ENCODE results near the gene SLC26A2.

DNA sequence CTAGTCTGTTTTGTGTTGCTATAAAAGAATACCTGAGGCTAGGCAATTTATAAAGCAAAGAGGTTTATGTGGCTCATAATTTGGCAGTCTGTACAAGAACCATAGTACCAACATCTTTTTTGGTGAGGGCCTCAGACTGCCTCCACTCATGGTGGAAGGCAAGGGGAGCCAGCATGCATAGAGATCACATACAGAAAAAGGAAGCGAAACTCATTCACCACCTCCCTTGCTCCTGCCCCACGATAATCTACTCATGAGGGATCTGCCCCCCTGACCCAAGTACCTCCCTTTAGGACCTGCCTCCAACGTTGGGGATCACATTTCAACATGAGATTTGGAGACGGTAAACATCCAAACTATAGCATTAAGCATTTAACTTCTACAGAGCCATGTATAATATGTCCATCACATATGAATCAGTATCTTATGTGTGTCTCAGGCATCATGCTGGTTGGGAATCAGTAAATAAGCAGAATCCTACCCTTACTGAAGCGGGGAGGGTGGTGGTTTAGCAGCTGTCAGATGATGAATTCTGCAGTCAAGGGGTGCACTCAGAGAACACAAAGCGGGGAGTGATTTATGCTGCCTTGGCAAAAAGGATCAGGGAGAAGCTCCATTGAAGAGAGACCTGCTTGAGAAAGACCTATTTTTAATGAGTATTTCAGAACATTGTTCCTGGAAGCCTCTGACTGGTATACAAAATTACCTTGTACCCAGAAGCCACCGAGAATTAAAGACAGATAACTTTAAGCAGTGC lies 74.8 kb downstream of the SLC26A2 start:
- TF ChIP-seq, protein P1, sequence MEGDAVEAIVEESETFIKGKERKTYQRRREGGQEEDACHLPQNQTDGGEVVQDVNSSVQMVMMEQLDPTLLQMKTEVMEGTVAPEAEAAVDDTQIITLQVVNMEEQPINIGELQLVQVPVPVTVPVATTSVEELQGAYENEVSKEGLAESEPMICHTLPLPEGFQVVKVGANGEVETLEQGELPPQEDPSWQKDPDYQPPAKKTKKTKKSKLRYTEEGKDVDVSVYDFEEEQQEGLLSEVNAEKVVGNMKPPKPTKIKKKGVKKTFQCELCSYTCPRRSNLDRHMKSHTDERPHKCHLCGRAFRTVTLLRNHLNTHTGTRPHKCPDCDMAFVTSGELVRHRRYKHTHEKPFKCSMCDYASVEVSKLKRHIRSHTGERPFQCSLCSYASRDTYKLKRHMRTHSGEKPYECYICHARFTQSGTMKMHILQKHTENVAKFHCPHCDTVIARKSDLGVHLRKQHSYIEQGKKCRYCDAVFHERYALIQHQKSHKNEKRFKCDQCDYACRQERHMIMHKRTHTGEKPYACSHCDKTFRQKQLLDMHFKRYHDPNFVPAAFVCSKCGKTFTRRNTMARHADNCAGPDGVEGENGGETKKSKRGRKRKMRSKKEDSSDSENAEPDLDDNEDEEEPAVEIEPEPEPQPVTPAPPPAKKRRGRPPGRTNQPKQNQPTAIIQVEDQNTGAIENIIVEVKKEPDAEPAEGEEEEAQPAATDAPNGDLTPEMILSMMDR (IDR thresholded peaks at IDR 0.05; ENCODE audit: low read depth, low read length, missing input control), result no peak
- TF ChIP-seq YY1 (IDR thresholded peaks at IDR 0.05) (no peak), SP1 (IDR thresholded peaks at IDR 0.05) (no peak), GABPA (IDR thresholded peaks at IDR 0.05 in 1 of 2, conservative IDR thresholded peaks at IDR 0.05 in 1 of 2) (no peak), TAF1 (conservative IDR thresholded peaks at IDR 0.05) (no peak), NR2F2 (IDR thresholded peaks at IDR 0.05) (no peak)
- TF ChIP-seq, protein P2, sequence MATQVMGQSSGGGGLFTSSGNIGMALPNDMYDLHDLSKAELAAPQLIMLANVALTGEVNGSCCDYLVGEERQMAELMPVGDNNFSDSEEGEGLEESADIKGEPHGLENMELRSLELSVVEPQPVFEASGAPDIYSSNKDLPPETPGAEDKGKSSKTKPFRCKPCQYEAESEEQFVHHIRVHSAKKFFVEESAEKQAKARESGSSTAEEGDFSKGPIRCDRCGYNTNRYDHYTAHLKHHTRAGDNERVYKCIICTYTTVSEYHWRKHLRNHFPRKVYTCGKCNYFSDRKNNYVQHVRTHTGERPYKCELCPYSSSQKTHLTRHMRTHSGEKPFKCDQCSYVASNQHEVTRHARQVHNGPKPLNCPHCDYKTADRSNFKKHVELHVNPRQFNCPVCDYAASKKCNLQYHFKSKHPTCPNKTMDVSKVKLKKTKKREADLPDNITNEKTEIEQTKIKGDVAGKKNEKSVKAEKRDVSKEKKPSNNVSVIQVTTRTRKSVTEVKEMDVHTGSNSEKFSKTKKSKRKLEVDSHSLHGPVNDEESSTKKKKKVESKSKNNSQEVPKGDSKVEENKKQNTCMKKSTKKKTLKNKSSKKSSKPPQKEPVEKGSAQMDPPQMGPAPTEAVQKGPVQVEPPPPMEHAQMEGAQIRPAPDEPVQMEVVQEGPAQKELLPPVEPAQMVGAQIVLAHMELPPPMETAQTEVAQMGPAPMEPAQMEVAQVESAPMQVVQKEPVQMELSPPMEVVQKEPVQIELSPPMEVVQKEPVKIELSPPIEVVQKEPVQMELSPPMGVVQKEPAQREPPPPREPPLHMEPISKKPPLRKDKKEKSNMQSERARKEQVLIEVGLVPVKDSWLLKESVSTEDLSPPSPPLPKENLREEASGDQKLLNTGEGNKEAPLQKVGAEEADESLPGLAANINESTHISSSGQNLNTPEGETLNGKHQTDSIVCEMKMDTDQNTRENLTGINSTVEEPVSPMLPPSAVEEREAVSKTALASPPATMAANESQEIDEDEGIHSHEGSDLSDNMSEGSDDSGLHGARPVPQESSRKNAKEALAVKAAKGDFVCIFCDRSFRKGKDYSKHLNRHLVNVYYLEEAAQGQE (IDR thresholded peaks at IDR 0.05), result no peak
- TF ChIP-seq, protein P3, sequence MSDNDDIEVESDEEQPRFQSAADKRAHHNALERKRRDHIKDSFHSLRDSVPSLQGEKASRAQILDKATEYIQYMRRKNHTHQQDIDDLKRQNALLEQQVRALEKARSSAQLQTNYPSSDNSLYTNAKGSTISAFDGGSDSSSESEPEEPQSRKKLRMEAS (IDR thresholded peaks at IDR 0.05), result no peak
